HL-60/S4 treated with phorbol 12-myristate 13-acetate at 8.2 ng/mL for 4 days and 3 days (cell line): Measurements from ENCODE around the gene PCBP4.
"Not testable (repeated sequence)": the region's sequence is repeated elsewhere in the genome, so short reads cannot be mapped to it uniquely, and the experiment has no call there.

Source experiments
- in situ Hi-C: fragments of 300-500 bp; cut with MboI; formaldehyde crosslinking; loops from 2 replicates; pipeline ENCODE4 v1.15.0; 2022; ENCODE audit warnings: low sequenced_read_pairs

PCBP4 gene

GRCh38 chr3:51941463-51941797, 25.8 kb downstream of the PCBP4 start:
- in situ Hi-C loops = no loop called here

- in situ Hi-C loops = no loop called here
Observed at GRCh38 chr3:51940648-51941462, 26.4 kb downstream of the PCBP4 start.

DNA sequence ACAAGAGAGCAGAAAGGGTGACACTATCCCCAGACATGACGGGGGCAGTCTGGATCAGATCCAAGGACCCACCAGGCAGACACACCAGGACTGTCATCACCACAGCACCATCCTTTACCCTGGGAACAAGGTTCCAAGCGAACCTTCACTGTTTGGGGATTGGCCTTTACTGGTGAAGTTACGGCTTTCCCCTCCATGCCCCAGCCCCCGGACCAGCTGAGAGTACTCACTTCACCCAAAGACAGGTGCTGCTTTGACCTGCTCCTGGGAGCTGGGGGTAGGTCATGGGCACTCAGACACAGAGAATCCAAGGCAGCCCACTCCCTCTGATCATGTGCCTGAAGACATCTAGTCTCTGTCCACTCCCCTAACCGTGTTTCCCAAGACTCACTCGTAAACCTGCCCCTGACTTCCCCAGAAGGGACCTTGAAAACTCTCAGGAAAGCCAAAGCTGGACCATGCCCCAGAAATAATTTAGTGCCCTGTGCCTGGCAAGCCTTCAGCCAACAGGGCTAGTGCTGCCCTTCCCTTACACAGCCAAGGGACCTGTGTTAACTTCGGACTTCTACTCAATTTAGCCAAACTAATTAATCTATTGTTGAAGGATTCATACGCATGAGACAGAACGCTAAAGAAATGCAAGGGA, 28.4 kb downstream of the PCBP4 start:
- in situ Hi-C loops = no loop called here

- in situ Hi-C loops = no loop called here
Observed at GRCh38 chr3:51937611-51938450, 29.4 kb downstream of the PCBP4 start.

DNA sequence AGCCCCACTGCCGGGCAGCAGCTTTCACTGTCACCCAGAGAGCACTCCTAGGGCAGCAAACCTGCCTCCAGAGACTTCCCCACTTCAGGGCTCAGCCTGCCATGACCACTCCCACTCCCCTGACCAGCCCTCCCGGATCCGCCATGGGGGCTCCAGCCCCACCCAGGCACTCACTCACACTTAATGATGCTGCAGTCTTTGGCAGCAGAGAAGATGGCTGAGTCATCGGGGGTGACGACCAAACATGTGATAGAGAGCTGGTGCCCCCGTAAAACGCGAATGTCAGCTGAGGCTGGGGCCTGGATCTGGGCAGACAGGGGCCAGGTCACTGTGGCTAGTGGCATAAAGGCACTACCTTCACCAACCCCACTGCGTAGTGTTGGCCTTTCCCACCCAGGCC, 30.2 kb downstream of the PCBP4 start:
- in situ Hi-C loops = no loop called here

DNA sequence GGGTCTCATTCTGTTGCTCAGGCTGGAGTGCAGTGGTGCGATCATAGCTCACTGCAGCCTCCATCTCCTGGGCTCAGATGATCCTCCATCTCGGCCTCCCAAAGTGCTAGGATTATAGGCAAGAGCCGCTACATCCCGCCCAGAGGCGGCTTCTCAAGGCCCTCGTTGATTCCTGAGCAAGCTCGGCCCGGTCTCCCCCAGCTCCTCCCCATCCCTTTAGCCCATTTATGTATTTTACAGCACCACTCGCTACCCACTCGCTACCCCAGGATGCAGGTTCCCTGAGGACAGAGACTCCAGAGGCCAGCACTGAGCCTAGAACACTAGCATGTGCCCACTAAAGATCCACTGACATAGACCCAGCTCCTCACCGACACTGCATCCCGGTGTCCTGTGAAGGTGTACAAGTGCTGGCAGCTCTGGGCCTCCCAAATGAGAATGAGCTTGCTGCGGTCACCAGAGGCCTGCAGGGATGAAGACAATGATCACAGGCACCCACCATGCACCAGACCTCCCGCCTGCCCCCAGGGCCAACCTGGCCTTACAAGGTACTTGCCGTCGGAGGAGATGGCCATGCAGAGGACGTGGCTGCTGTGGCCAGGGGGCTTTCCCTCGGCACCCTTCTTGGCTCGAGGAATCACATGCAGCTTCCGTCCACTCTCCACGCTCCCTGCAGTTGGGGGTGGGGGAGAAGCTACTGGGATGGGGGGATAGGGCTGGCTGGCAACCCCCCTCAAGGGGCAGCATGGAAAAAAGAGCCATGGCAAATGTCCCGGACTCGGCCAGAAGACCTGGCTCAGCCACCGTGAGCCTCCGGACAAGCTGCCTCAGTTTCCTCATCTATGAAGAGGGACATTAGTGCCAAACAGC, 31.1 kb downstream of the PCBP4 start:
- in situ Hi-C loops = no loop called here

DNA sequence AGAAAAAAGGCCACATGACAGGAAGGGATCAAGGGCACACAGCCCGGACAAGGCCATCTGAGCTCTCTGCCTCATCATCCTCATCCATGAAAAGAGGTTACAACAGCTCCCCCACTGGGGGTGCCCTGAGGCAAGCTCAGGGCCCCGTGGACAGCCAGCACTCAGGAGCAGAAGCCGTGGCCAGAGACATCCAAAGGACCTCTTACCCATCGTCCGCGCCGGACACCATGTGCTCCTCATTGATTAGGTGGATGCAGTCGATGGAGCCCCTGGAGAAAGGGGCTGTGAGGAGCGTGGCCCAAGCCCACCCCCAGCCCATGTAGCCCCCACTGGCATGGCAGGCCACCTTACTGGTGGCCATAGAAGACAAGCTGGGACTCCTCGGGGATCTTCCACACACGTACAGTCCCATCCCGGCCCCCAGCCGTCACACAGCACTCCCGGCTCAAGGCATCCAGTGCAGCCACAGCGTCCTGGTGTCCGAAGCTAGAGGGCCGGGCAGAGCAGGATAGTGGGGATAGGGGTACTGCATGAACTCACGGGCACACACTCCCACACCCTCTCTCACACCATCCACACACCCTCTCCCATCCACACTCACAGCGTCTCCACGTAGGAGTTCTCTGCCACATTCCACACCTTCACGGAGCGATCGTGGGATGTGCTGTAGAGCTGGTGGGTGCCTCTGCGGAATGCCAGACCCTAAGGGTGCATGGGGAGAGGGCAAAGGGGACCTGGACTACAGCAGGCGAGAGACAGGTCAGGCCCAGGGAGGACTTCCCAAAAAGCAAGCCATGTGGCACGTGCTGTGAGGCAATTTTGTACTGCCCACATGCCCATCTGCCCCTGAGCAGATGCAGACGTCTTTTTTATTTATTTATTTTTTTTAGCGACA, 32.0 kb downstream of the PCBP4 start:
- in situ Hi-C loops = no loop called here

GRCh38 chr3:51934139-51934850, 33.0 kb downstream of the PCBP4 start:
- in situ Hi-C loops = no loop called here

DNA sequence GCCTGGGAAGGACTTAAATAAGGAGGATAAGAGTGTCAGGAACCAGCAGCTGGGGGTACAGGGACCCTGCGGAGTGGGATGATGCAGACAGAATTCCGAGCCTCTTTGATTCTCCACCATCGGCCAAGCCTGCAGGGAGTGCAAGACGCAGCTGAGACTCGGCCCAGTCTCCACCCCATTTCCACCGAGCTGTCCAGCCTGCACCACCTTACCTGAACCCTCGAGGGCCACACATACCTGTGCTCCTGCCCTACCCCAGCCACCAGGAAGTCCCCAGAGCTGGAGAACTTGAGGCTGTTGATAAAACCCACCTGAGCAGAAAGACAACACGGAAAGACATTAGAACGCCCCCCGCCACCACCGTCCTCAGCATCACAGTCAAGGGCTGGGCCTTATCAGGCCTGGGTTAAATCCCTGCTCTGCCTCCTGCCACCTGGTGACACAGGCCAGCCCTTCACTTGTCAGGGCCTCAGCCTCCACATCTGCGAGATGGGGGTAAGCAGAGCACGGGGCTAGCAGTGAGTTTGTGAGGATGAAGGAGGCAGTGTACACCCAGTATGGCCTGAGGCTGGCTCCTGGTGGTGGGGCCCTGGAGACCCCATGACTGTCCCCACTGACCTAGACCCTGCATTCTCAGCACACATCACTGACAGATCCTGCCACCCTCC, 33.6 kb downstream of the PCBP4 start:
- in situ Hi-C loops = no loop called here

DNA sequence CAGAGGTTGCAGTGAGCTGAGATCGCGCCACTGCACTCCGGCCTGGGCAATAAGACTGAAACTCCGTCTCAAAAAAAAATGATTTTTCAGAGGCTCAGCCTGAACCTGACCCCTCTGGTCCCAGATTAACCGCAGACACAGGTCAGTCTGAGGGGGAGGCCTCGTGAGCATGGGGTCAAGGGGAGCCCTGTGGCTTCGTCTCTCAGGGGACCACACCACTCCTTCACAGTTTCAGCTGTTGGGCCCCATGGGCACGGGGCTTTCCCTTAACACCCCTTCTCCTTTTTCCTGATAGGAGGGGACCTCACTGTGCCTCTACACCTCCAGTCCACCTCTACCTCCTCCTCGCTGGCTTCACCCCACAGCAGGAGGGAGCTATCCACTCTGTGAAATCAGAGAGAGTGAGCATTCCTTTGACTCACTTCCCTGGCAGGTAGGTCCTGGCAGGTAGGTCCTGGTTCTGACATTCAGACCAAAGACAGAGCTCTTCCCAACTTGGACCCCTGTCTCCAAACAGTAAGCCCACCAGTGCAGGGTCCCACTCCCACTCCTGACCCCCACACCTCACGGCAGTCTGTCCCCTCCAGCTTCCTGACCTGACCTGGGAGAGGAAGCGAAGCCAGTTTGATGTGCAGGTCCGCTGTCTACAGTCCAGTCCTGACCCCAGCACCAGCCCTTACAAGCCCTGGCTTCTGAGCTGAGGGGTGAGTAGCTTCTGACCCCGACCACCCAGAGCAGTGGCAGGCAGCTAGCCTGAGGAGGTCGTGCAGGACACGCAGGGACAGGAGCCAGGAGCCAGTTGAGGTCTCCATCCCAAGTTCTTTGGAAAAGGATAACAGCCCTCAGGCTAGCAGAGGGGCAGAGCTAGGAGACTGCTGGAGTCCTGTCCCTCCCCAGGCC, 34.5 kb downstream of the PCBP4 start:
- in situ Hi-C loops = no loop called here

DNA sequence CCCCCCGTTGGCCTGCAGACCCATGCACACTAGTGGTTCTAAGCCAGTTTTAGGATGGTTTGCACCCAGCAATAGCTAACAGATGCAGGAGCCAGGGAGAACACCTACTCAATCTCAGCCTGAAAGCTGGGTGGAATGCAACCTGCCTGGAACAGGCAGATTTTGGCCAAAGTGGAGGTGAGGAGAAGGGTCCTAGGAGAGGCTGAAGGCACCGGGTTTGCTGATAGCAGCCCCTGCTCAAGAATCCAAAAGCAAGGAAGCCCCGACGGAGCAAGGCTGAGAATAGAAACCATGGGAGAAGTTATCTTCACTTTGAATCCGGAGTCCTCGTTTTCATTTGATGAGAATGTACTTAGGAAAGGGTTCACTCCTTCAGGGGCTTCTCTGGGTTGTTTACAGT, 35.5 kb downstream of the PCBP4 start:
- in situ Hi-C loops = no loop called here

DNA sequence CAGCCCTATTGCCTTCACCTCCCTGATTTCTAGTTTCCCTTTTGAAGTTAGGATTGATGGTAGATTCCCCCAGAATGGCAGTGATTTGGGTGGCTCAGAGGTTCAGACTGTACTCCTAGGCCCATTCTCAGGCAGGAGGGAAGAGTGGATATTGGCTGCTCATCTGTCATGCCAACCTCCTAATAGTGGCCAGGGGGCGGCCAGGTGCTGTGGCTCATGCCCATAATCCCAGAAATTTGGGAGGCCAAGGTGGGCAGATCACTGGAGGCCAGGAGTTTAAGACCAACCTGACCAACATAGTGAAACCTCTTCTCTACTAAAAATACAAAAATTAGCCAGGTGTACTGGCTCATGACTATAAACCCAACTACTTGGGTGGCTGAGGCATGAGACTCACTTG, 36.8 kb downstream of the PCBP4 start:
- in situ Hi-C loops = no loop called here

GRCh38 chr3:51929420-51930003, 37.7 kb downstream of the PCBP4 start:
- in situ Hi-C loops = no loop called here

GRCh38 chr3:51928981-51929380, 38.3 kb downstream of the PCBP4 start:
- in situ Hi-C loops = not testable (repeated sequence)

DNA sequence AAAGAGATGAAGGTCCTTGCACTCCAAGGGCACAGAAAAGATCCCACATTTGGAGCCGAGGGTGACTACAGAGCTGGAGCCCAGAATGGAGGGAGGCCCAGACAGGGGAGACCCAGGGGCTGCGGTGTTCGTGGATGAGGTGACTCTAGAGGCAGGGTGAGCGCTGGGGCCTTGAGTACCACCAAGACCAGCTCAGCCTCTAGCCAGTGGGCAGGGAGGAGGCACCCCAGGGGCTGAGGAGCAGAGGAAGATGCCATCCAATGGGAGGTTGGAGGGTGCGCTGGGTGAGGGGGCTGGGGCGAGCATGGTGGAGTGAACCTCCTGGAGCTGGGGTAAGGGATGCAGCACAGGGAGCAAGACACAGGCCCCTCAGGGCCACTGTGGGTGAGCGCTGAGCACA, 38.8 kb downstream of the PCBP4 start:
- in situ Hi-C loops = no loop called here

GRCh38 chr3:51927061-51927977, 39.9 kb downstream of the PCBP4 start:
- in situ Hi-C loops = no loop called here
